ENCODE results near the gene CDS2. TPM values are rescaled to one million over a fixed set of nuclear protein-coding genes. Genes with fewer than 3 reads are reported as not detected.

Gene CDS2
- total and polyA plus RNA-seq, 2 of the 13 experiments (the other 11 are each of a cell fraction or from before 2014, with no cell fraction given), result 81.3 to 153 TPM

- no peak for ATAC-seq
- in situ Hi-C loops (cut with HindIII; ENCODE audit: extremely low pct_ligation_motif_present, low pct_unique_long_range_greater_than_20kb), result loop anchor here (5.0 kb wide), 1 partner anchor 61 kb away; the partner anchor contains the start of gene CDS2
- no peaks in the 10 kb centered on the region for H3K9me3 ChIP-seq (ENCODE audit: low read length)
- peaks cover 31 to 77% of the 10 kb centered on the region in 2 experiments for H3K36me3 ChIP-seq (replicated peaks in 1 of 2; ENCODE audit: control insufficient read depth in 1 of 2, insufficient read depth in 2 of 2, low read length in 2 of 2)
- TF ChIP-seq RBM22 (optimal IDR thresholded peaks at IDR 0.05; ENCODE audit: low read length), result peak; percentile 72
- TF ChIP-seq ZNF326 (CRISPR knock-in tag; IDR thresholded peaks at IDR 0.05; ENCODE audit: borderline replicate concordance), result no peak
- H3K4me2 ChIP-seq (ENCODE audit: low read depth, low read length), result no peak overlapping the region
- peaks cover 11% of the 10 kb centered on the region; the same call in 1 of the 2 replicates for H3K4me1 ChIP-seq (ENCODE audit: insufficient read depth, low read length)
- H2AFZ ChIP-seq (ENCODE audit: low read length), result no peak overlapping the region
- FAIRE-seq, result no peak
- intact Hi-C loops (cut with micrococcal nuclease; ENCODE audit: unreplicated experiment), result no loop called here
- no peak overlapping the region for H3K4me3 ChIP-seq (replicated peaks in 1 of 3; ENCODE audit: insufficient read depth in 1 of 3, low read depth in 2 of 3, low read length in 3 of 3)
- no peaks in the 10 kb centered on the region for H3K27me3 ChIP-seq (ENCODE audit: control insufficient read depth in 1 of 2, insufficient read depth in 2 of 2, low read length in 2 of 2)
- H4K20me1 ChIP-seq (ENCODE audit: insufficient read depth, low read length), result no peaks in the 10 kb centered on the region
- DNase-seq (ENCODE audit: low spot score), result no peak
- ChIA-PET POLR2A (interaction anchor here (1.9 kb wide), 1 partner anchor 62 kb away, joined by 5 read pairs; the partner anchor contains the start of gene CDS2), CTCF (ENCODE audit: low intra/inter-chr PET ratio, low total read pairs) (interaction anchor here (1.4 kb wide), 1 partner anchor 62 kb away, joined by 4 read pairs; the partner anchor contains the start of gene CDS2)
- WGBS (ENCODE audit: low lambda C conversion rate), result 89% methylated on average over 7 of the region's 7 CpGs
- no peak overlapping the region for H3K9ac ChIP-seq (ENCODE audit: insufficient read depth, low read depth, low read length)
- no peaks in the 10 kb centered on the region for H3K79me2 ChIP-seq (ENCODE audit: insufficient read depth, low read length)
- no TSS peak for BruUV-seq (replicated peaks)
- no peak overlapping the region for H3K27ac ChIP-seq (ENCODE audit: extremely low read length, insufficient read depth, low read length)
Observed at GRCh38 chr20:5188736-5189135, 61.9 kb downstream of the CDS2 start.

- WGBS (ENCODE audit: low lambda C conversion rate), result 96% methylated on average over 6 of the region's 6 CpGs
- H3K9me3 ChIP-seq (ENCODE audit: low read length), result no peaks in the 10 kb centered on the region
- no peak for TF ChIP-seq ZNF850 (CRISPR knock-in tag; conservative IDR thresholded peaks at IDR 0.05)
- peaks cover 30 to 75% of the 10 kb centered on the region in 2 experiments for H3K36me3 ChIP-seq (replicated peaks in 1 of 2; ENCODE audit: control insufficient read depth in 1 of 2, insufficient read depth in 2 of 2, low read length in 2 of 2)
- H3K4me2 ChIP-seq (ENCODE audit: low read depth, low read length), result no peak overlapping the region
- ATAC-seq (no peak), DNase-seq (ENCODE audit: low spot score) (no peak), FAIRE-seq (no peak)
- peaks cover 11% of the 10 kb centered on the region; the same call in 1 of the 2 replicates for H3K4me1 ChIP-seq (ENCODE audit: insufficient read depth, low read length)
- in situ Hi-C loops (cut with HindIII; ENCODE audit: extremely low pct_ligation_motif_present, low pct_unique_long_range_greater_than_20kb) (loop anchor here (5.0 kb wide), 1 partner anchor 63 kb away; the partner anchor contains the start of gene CDS2), intact Hi-C loops (cut with micrococcal nuclease; ENCODE audit: unreplicated experiment) (loop anchor here (5.0 kb wide), 1 partner anchor 438 kb away; no protein-coding TSS in a partner anchor)
- ChIA-PET POLR2A (interaction anchor here (1.0 to 5.0 kb wide), 3 partner anchors 64 to 79 kb away, joined by 3 to 73 read pairs (median 6); partner anchors contain the start of genes CDS2 and PCNA), CTCF (ENCODE audit: low intra/inter-chr PET ratio, low total read pairs) (no interaction called here)
- H3K79me2 ChIP-seq (ENCODE audit: insufficient read depth, low read length), result no peaks in the 10 kb centered on the region
- no TSS peak for BruUV-seq (replicated peaks)
- no peak overlapping the region for H3K4me3 ChIP-seq (replicated peaks in 1 of 3; ENCODE audit: insufficient read depth in 1 of 3, low read depth in 2 of 3, low read length in 3 of 3)
- no peak overlapping the region for H2AFZ ChIP-seq (ENCODE audit: low read length)
- no peak overlapping the region for H3K27ac ChIP-seq (ENCODE audit: extremely low read length, insufficient read depth, low read length)
- H4K20me1 ChIP-seq (ENCODE audit: insufficient read depth, low read length), result no peaks in the 10 kb centered on the region
- H3K27me3 ChIP-seq (ENCODE audit: control insufficient read depth in 1 of 2, insufficient read depth in 2 of 2, low read length in 2 of 2), result no peaks in the 10 kb centered on the region
- no peak overlapping the region for H3K9ac ChIP-seq (ENCODE audit: insufficient read depth, low read depth, low read length)
Observed at GRCh38 chr20:5189917-5190316, 63.1 kb downstream of the CDS2 start.

All from HepG2 (cell line).